ENCODE measurements around the gene CEMIP.

The CEMIP gene

GRCh38 chr15:80971143-80971542 is 192.0 kb downstream of the CEMIP start:
- Mint-ChIP-seq H3K9me3 (no peaks in the 10 kb centered on the region), H3K4me3 (no peak overlapping the region), H3K4me1 (ENCODE audit: low read depth) (peaks cover 21% of the 10 kb centered on the region), H3K27ac (no peak overlapping the region), H3K36me3 (ENCODE audit: low read depth) (peaks cover 19% of the 10 kb centered on the region), H3K27me3 (no peaks in the 10 kb centered on the region)

- peaks cover 31% of the 10 kb centered on the region for H3K4me1 Mint-ChIP-seq (ENCODE audit: low read depth)
- peaks cover 19% of the 10 kb centered on the region for H3K36me3 Mint-ChIP-seq (ENCODE audit: low read depth)
- H3K4me3 Mint-ChIP-seq = no peak overlapping the region
- no peaks in the 10 kb centered on the region for H3K27me3 Mint-ChIP-seq
- peak overlapping the region; percentile 30 for H3K27ac Mint-ChIP-seq
- H3K9me3 Mint-ChIP-seq = no peaks in the 10 kb centered on the region
Observed at GRCh38 chr15:80972276-80972675, 193.1 kb downstream of the CEMIP start.

GRCh38 chr15:80974914-80975313 is 195.7 kb downstream of the CEMIP start:
- Mint-ChIP-seq H3K9me3 (no peaks in the 10 kb centered on the region), H3K36me3 (ENCODE audit: low read depth) (peaks cover 31% of the 10 kb centered on the region), H3K4me3 (no peak overlapping the region), H3K27me3 (no peaks in the 10 kb centered on the region), H3K27ac (no peak overlapping the region), H3K4me1 (ENCODE audit: low read depth) (peaks cover 48% of the 10 kb centered on the region)

- Mint-ChIP-seq H3K4me1 (ENCODE audit: low read depth) (peaks cover 40% of the 10 kb centered on the region), H3K9me3 (no peaks in the 10 kb centered on the region), H3K4me3 (no peak overlapping the region), H3K27me3 (no peaks in the 10 kb centered on the region), H3K36me3 (ENCODE audit: low read depth) (peaks cover 43% of the 10 kb centered on the region), H3K27ac (peak overlapping the region; percentile 27)
Observed at GRCh38 chr15:80976851-80977250, 197.7 kb downstream of the CEMIP start.

GRCh38 chr15:80977627-80978036 is 198.5 kb downstream of the CEMIP start:
- peaks cover 50% of the 10 kb centered on the region for H3K36me3 Mint-ChIP-seq (ENCODE audit: low read depth)
- no peaks in the 10 kb centered on the region for H3K27me3 Mint-ChIP-seq
- peak overlapping the region; percentile 59 for H3K27ac Mint-ChIP-seq
- no peak overlapping the region for H3K4me3 Mint-ChIP-seq
- no peaks in the 10 kb centered on the region for H3K9me3 Mint-ChIP-seq
- H3K4me1 Mint-ChIP-seq (ENCODE audit: low read depth) = peaks cover 47% of the 10 kb centered on the region

- H3K4me3 Mint-ChIP-seq = no peak overlapping the region
- H3K4me1 Mint-ChIP-seq (ENCODE audit: low read depth) = peaks cover 53% of the 10 kb centered on the region
- no peaks in the 10 kb centered on the region for H3K27me3 Mint-ChIP-seq
- no peaks in the 10 kb centered on the region for H3K9me3 Mint-ChIP-seq
- peak overlapping the region; percentile 73 for H3K27ac Mint-ChIP-seq
- peaks cover 57% of the 10 kb centered on the region for H3K36me3 Mint-ChIP-seq (ENCODE audit: low read depth)
Observed at GRCh38 chr15:80978685-80979329, 199.6 kb downstream of the CEMIP start.

GRCh38 chr15:80979538-80980200 is 200.5 kb downstream of the CEMIP start:
- Mint-ChIP-seq H3K27me3 (no peaks in the 10 kb centered on the region), H3K36me3 (ENCODE audit: low read depth) (peaks cover 57% of the 10 kb centered on the region), H3K9me3 (no peaks in the 10 kb centered on the region), H3K4me3 (no peak overlapping the region), H3K27ac (peak overlapping the region; percentile 73), H3K4me1 (ENCODE audit: low read depth) (peaks cover 60% of the 10 kb centered on the region)

GRCh38 chr15:80982205-80982604 is 203.0 kb downstream of the CEMIP start:
- H3K27me3 Mint-ChIP-seq = no peaks in the 10 kb centered on the region
- no peak overlapping the region for H3K27ac Mint-ChIP-seq
- H3K4me3 Mint-ChIP-seq = no peak overlapping the region
- peaks cover 68% of the 10 kb centered on the region for H3K36me3 Mint-ChIP-seq (ENCODE audit: low read depth)
- no peaks in the 10 kb centered on the region for H3K9me3 Mint-ChIP-seq
- peaks cover 65% of the 10 kb centered on the region for H3K4me1 Mint-ChIP-seq (ENCODE audit: low read depth)

GRCh38 chr15:80982839-80983238 is 203.7 kb downstream of the CEMIP start:
- Mint-ChIP-seq H3K4me3 (no peak overlapping the region), H3K27ac (no peak overlapping the region), H3K36me3 (ENCODE audit: low read depth) (peaks cover 65% of the 10 kb centered on the region), H3K4me1 (ENCODE audit: low read depth) (peaks cover 61% of the 10 kb centered on the region), H3K9me3 (no peaks in the 10 kb centered on the region), H3K27me3 (no peaks in the 10 kb centered on the region)

- Mint-ChIP-seq H3K36me3 (ENCODE audit: low read depth) (peaks cover 54% of the 10 kb centered on the region), H3K4me3 (peak overlapping the region; percentile 19), H3K9me3 (no peaks in the 10 kb centered on the region), H3K27me3 (no peaks in the 10 kb centered on the region), H3K4me1 (ENCODE audit: low read depth) (peaks cover 59% of the 10 kb centered on the region), H3K27ac (peak overlapping the region; percentile 47)
Observed at GRCh38 chr15:80984856-80985255, 205.7 kb downstream of the CEMIP start.

GRCh38 chr15:80985981-80986380 is 206.8 kb downstream of the CEMIP start:
- no peaks in the 10 kb centered on the region for H3K9me3 Mint-ChIP-seq
- peak overlapping the region; percentile 53 for H3K27ac Mint-ChIP-seq
- peak overlapping the region; percentile 15 for H3K4me3 Mint-ChIP-seq
- peaks cover 66% of the 10 kb centered on the region for H3K4me1 Mint-ChIP-seq (ENCODE audit: low read depth)
- H3K36me3 Mint-ChIP-seq (ENCODE audit: low read depth) = peaks cover 44% of the 10 kb centered on the region
- no peaks in the 10 kb centered on the region for H3K27me3 Mint-ChIP-seq

- Mint-ChIP-seq H3K9me3 (no peaks in the 10 kb centered on the region), H3K4me3 (peak overlapping the region; percentile 44), H3K27me3 (no peaks in the 10 kb centered on the region), H3K36me3 (ENCODE audit: low read depth) (peaks cover 44% of the 10 kb centered on the region), H3K27ac (peak overlapping the region; percentile 34), H3K4me1 (ENCODE audit: low read depth) (peaks cover 71% of the 10 kb centered on the region)
Observed at GRCh38 chr15:80986487-80986886, 207.3 kb downstream of the CEMIP start.

- Mint-ChIP-seq H3K4me1 (ENCODE audit: low read depth) (peaks cover 64% of the 10 kb centered on the region), H3K9me3 (no peaks in the 10 kb centered on the region), H3K36me3 (ENCODE audit: low read depth) (peaks cover 31% of the 10 kb centered on the region), H3K27me3 (no peaks in the 10 kb centered on the region), H3K4me3 (peak overlapping the region; percentile 99), H3K27ac (peak overlapping the region; percentile 98)
Observed at GRCh38 chr15:80988148-80988796, 209.1 kb downstream of the CEMIP start.

- Mint-ChIP-seq H3K4me1 (ENCODE audit: low read depth) (peaks cover 59% of the 10 kb centered on the region), H3K36me3 (ENCODE audit: low read depth) (peaks cover 28% of the 10 kb centered on the region), H3K27me3 (no peaks in the 10 kb centered on the region), H3K9me3 (no peaks in the 10 kb centered on the region), H3K27ac (peak overlapping the region; percentile 98), H3K4me3 (peak overlapping the region; percentile 99)
Observed at GRCh38 chr15:80989081-80989517, 209.9 kb downstream of the CEMIP start.

Measured in stimulated activated naive CD8-positive, alpha-beta T cell treated with anti-CD3 and anti-CD28 coated beads, Interleukin-15, Interleukin-2, amounts not matched to agents 100 ng/mL and 50 ng/mL, for 24 hours (primary cell).